Omental fat pad (tissue), 4 donors: Measurements from ENCODE around the gene FZR1. TPM values are rescaled to one million over a fixed set of nuclear protein-coding genes. Genes with fewer than 3 reads are reported as not detected.

ENCODE experiments used
- ATAC-seq: fragments of 150-250 bp; one replicate; pipeline ENCODE4 v1.9.1; 2016; ENCODE audit warnings: mild to moderate bottlenecking, moderate library complexity; ENCODE audit not compliant: low FRiP score
- DNase-seq: peaks from one replicate; pipeline ENCODE4 v3.0.0-alpha.2; 2019; ENCODE audit warnings: low spot score
- total RNA-seq, 4 donors: library from RNA; depleted of rRNA; stranded (reverse); fragments of >200 nt; gene quantifications; one replicate each; pipeline ENCODE4 v1.1.0, GENCODE V29; 2016
- TF ChIP-seq, protein P1 (sequence below), 3 donors: fragments of 450-650 bp; IDR thresholded peaks; one replicate each; pipeline ENCODE4 v1.5.1; 2016 to 2017; ENCODE audit warnings: antibody characterized with exemption in 3 of 3, mild to moderate bottlenecking in 3 of 3, moderate library complexity in 2 of 3

Gene FZR1
- total RNA-seq, 4 donors from 2014 or later, result 10.0 to 33.1 (median 15.3) TPM

DNA sequence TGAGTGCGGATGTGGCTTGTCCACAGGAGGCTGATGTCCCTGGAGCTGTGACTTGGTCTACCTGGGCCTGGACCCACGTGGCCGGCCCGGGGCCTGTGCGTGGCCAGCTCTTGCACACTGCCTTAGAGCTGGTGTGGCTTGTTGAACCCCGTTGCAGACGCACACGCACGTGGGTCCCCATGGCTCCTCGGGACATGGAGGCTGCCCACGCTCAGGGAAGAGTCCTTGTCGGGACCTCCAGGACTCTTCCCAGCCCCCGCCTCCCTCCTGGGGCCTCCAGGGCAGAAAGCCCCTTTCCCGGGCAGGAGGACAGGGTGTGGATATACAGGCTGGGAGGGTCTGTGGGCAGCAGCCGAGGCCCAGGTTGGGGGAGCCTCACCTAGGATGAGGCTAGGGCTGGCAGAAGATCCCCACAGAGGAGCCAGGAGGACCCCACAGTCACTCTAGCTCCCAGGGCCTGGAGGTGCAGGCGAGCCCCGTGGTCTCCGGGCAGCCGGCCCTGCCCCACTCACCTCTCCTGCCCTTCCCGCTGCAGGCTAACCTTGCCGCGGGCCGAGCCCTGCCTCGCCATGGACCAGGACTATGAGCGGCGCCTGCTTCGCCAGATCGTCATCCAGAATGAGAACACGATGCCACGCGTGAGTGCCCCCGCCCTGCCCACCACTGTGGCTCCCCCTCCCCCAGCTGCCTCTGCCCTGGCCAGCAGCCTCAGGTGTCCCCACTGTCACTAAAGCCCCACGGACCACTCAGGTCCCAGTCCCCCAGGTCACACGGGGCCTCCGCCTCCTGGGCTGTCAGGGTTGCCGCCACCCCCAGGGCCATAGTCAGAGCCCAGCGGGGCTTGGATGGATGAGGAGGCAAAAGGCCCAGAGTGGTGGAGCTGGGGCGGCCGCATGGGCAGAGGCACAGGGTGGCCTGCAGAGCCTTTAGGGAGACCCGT is 16.6 kb downstream of the FZR1 start:
- DNase-seq (no peak), ATAC-seq (no peak)
- TF ChIP-seq, protein P1, sequence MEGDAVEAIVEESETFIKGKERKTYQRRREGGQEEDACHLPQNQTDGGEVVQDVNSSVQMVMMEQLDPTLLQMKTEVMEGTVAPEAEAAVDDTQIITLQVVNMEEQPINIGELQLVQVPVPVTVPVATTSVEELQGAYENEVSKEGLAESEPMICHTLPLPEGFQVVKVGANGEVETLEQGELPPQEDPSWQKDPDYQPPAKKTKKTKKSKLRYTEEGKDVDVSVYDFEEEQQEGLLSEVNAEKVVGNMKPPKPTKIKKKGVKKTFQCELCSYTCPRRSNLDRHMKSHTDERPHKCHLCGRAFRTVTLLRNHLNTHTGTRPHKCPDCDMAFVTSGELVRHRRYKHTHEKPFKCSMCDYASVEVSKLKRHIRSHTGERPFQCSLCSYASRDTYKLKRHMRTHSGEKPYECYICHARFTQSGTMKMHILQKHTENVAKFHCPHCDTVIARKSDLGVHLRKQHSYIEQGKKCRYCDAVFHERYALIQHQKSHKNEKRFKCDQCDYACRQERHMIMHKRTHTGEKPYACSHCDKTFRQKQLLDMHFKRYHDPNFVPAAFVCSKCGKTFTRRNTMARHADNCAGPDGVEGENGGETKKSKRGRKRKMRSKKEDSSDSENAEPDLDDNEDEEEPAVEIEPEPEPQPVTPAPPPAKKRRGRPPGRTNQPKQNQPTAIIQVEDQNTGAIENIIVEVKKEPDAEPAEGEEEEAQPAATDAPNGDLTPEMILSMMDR (IDR thresholded peaks at IDR 0.05), result no peak

DNA sequence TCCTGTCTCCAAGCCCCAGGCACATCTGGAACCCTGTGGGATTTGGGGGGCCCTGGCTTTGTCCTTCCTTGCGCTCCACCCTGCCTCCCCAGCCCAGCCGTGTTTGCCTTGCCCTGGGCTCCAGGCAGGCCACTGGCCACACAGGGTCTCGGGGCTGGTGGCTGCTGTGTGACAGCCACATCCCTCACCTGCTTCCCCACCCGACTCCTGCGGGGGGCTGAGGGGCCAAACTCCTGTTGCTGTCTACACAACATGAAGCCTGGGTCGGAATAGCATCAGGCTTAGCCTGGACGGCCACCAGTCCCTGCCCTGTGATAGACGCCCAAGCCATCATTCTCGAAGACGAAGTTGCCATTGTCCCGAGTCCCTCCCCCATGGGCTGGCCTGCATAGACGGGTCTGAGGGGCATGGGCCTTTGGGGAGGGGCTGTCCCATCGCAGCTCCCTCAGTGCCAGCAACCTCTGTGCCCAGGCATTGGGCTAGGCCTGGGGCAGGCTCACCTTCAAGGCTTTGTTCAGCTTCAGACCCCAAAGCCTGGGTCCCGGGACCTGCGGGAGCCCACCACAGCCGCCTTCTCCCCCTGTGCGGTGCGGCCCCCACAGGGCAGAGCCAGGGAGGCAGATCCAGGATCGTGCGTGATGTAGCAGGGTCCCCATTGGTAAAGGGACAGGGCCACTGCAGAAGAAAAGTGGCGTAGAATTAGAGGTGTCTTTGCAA is 17.4 kb downstream of the FZR1 start:
- ATAC-seq (no peak), DNase-seq (no peak)
- TF ChIP-seq, protein P1 (IDR thresholded peaks at IDR 0.05), result no peak

DNA sequence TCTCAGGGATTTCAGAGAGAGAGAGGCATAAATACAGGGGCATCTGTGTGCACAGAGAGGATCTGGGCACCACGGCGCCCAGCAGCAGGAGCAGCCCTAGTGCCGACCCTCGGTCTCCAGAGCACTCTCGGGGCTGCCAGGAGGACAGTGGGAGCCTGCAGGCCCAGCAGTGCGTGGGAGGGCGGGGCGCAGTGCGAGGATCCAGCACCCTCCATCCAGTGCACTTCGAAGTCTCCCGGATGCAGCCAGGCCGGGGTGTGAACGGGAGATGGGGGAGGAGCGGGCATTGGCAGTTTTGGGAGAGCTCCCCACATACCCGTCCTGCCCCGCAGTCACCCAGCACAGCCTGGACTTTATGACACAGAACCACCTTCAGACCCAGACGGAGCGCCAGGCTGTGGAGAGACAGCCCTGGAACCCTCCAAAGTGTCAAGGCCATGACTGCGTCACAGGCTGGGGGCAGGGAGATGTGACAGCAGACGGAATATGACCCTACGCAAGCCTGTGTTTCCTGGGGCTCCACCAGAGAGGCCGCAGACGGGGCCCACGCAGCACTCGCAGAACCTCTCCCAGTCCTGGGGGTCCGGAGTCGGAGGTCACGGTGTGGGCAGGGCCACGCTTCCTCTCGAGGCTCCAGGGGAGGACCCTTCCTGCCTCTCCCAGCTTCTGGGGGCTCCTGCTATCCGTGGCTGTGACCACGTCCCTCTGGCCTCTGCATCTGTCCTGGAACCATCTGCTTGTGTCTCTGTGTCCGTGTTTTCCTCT is 18.1 kb downstream of the FZR1 start:
- TF ChIP-seq, protein P1 (IDR thresholded peaks at IDR 0.05), result no peak
- DNase-seq (no peak), ATAC-seq (no peak)

DNA sequence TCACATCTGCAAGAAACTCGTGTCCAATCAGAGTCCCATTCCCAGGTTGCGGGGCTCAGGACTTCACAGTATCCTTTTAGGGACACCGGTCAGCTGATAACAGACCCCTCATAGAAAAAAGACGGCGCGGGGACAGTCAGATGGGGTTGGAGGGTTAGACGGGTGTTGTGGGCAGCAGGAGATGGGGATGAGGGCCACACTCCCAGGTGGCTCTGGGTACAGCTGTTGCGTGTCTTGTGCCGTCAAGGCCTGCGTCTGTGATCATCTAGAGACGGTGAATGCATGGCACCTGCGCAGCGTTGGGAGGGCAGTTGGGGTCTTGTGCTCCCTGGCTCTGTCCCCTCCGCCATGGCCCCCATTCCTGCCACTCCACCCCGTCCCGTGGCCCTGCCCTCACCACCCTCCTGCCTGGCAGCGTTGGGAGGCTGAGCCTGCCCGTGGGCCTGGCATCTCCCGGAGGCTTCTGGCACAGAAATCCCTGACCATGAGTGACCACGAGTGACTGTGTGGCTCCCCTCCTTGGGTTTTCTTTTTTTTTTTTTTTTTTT is 18.9 kb downstream of the FZR1 start:
- TF ChIP-seq, protein P1 (IDR thresholded peaks at IDR 0.05), result no peak
- DNase-seq (no peak), ATAC-seq (no peak)

DNA sequence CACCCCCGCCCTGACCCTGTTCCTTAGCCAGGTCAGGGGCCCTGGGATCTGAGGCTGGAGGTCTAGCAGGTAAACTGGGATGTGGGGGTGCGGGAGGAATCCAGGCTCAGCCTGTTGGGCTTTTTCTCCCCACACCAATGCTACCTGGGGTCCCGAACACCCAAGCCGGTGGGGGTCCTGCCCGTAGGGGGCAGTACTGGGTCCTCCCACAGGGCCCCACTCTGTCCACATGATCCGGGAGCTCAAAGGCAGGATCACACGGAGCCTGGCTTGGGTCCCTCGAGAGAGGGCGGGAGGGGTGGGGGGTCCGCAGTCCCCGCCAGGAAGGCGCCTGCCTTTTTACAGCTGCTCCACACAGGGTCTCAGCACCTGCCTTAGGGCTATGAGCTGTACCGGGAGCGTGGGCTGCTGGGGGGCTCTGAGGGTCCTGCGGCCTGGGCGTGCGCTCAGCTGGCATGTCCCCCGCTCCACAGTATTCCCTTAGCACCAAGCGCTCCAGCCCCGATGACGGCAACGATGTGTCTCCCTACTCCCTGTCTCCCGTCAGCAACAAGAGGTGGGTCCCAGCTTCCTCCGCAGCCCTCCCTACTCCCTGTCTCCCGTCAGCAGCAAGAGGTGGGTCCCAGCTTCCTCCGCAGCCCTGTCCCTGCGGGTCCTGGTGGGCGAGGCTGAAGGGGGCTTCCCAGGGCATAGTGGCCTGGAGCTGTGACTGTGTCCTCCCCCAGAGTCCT is 20.6 kb downstream of the FZR1 start:
- TF ChIP-seq, protein P1 (IDR thresholded peaks at IDR 0.05), result no peak
- DNase-seq (no peak), ATAC-seq (no peak)
